OCI-LY7 (cell line): Measurements from ENCODE around the gene UBE3C. TPM values are rescaled to one million over a fixed set of nuclear protein-coding genes. Genes with fewer than 3 reads are reported as not detected.

Experiments used
- BruUV-seq: library from RNA; stranded (reverse); fragments of 400-500 nt; replicated peaks from 2 replicates; lab custom pipeline; 2021; lab: Mats Ljungman, UMichigan
- CTCF ChIA-PET: fragments of 300-600 bp; sonication (Branson Sonifier 250); formaldehyde crosslinking; loops from one replicate; lab custom pipeline; 2022; ENCODE audit warnings: antibody characterized with exemption; ENCODE audit not compliant: unreplicated experiment; lab: Charles Lee
- POLR2A ChIA-PET: fragments of 300-600 bp; sonication (Branson Sonifier 250); formaldehyde crosslinking; loops from one replicate; lab custom pipeline; 2022; ENCODE audit warnings: antibody characterized with exemption; lab: Charles Lee
- DNase-seq: peaks from one replicate; pipeline ENCODE4 v3.0.0-alpha.2; 2015; ENCODE audit warnings: low spot score
- H2AFZ ChIP-seq: fragments of 200-600 bp; sonication (generic), shearing (Covaris generic); 2 replicates; pipeline ENCODE4 v1.6.1; 2014; ENCODE audit warnings: mild to moderate bottlenecking, antibody characterized with exemption, low read length, moderate library complexity
- H3K27ac ChIP-seq: fragments of 200-600 bp; sonication (generic); 2 replicates; pipeline ENCODE4 v1.5.1; 2014; ENCODE audit warnings: mixed run types, low read depth, mild to moderate bottlenecking, moderate library complexity, low read length, inconsistent platforms; ENCODE audit not compliant: poor library complexity, severe bottlenecking
- H3K36me3 ChIP-seq: fragments of 200-600 bp; sonication (generic); 2 replicates; pipeline ENCODE4 v1.6.1; 2014; ENCODE audit warnings: mild to moderate bottlenecking, antibody characterized with exemption, low read length, moderate library complexity, mixed read lengths; ENCODE audit not compliant: insufficient read depth
- H3K4me1 ChIP-seq: fragments of 200-600 bp; sonication (generic); 2 replicates; pipeline ENCODE4 v1.5.1; 2014; ENCODE audit warnings: mild to moderate bottlenecking, low read length; ENCODE audit not compliant: insufficient read depth, poor library complexity, severe bottlenecking
- H3K4me2 ChIP-seq: fragments of 200-600 bp; sonication (generic); 2 replicates; pipeline ENCODE4 v1.6.1; 2014; ENCODE audit warnings: mild to moderate bottlenecking, low read length
- H3K4me3 ChIP-seq: fragments of 200-600 bp; sonication (generic); 2 replicates; pipeline ENCODE4 v1.5.1; 2014; ENCODE audit warnings: mild to moderate bottlenecking, low read depth, low read length; ENCODE audit not compliant: poor library complexity, severe bottlenecking
- H3K79me2 ChIP-seq: fragments of 200-600 bp; sonication (generic); 2 replicates; pipeline ENCODE4 v1.6.1; 2016; ENCODE audit warnings: low read depth, mild to moderate bottlenecking, low read length, moderate library complexity, mixed read lengths; ENCODE audit not compliant: insufficient read depth
- H3K9me2 ChIP-seq: fragments of 200-600 bp; sonication (generic); 2 replicates; pipeline ENCODE4 v1.6.1; 2016; ENCODE audit warnings: mild to moderate bottlenecking, low read length, mixed read lengths; ENCODE audit not compliant: insufficient read depth
- H3K9me3 ChIP-seq: fragments of 200-600 bp; sonication (generic); 2 replicates; pipeline ENCODE4 v1.6.1; 2014; ENCODE audit warnings: mild to moderate bottlenecking, mixed run types, low read length, mixed read lengths
- H4K20me1 ChIP-seq: fragments of 200-600 bp; sonication (generic); 2 replicates; pipeline ENCODE4 v1.6.1; 2014; ENCODE audit warnings: mild to moderate bottlenecking, antibody characterized with exemption, low read length, moderate library complexity, mixed read lengths; ENCODE audit not compliant: insufficient read depth
- CTCF ChIP-seq: fragments of 200-600 bp; sonication (generic); conservative IDR thresholded peaks from 2 replicates; pipeline ENCODE4 v1.5.1; 2014; ENCODE audit warnings: mild to moderate bottlenecking, antibody characterized with exemption, low read length, moderate library complexity, mixed read lengths
- EZH2phosphoT487 ChIP-seq: fragments of 200-600 bp; sonication (generic); IDR thresholded peaks from 2 replicates; pipeline ENCODE4 v1.6.1; 2018; ENCODE audit warnings: low read depth, borderline replicate concordance, mild to moderate bottlenecking, mixed run types, antibody characterized with exemption, low read length, moderate library complexity, mixed read lengths
- intact Hi-C: fragments of 100-400 bp; cut with micrococcal nuclease; formaldehyde crosslinking; loops from one replicate; pipeline ENCODE4 v1.10.0; 2022; ENCODE audit not compliant: unreplicated experiment
- total RNA-seq, 2 experiments: library from RNA; depleted of rRNA in 1 of 2; stranded (reverse); fragments of >200 nt in 1 of 2; shearing (Covaris generic) in 1 of 2; gene quantifications; 2 replicates each; pipeline ENCODE4 v1.2.3, GENCODE V29; 2014 to 2022

UBE3C gene
- total RNA-seq, 2 experiments from 2014 or later: 60.4 to 66.1 TPM

- intact Hi-C loops: no loop called here
- ChIA-PET CTCF (no interaction called here), POLR2A (no interaction called here)
- Histone ChIP-seq H3K79me2 (no peaks in the 10 kb centered on the region), H3K36me3 (no peaks in the 10 kb centered on the region), H3K27ac (no peak overlapping the region), H2AFZ (no peak overlapping the region), H3K9me3 (peaks cover 2% of the 10 kb centered on the region), H4K20me1 (no peaks in the 10 kb centered on the region), H3K4me1 (no peaks in the 10 kb centered on the region), H3K4me2 (no peak overlapping the region), H3K9me2 (no peaks in the 10 kb centered on the region), H3K4me3 (no peak overlapping the region)
- DNase-seq: no peak
- no TSS peak for BruUV-seq
- TF ChIP-seq CTCF (no peak), EZH2phosphoT487 (no peak)
These were observed 15.8 kb upstream of the UBE3C start for GRCh38 chr7:157122800-157123495.

- Histone ChIP-seq H3K27ac (no peak overlapping the region), H3K9me2 (no peaks in the 10 kb centered on the region), H3K4me1 (no peaks in the 10 kb centered on the region), H3K4me2 (no peak overlapping the region), H3K79me2 (no peaks in the 10 kb centered on the region), H3K36me3 (no peaks in the 10 kb centered on the region), H3K9me3 (no peaks in the 10 kb centered on the region), H4K20me1 (no peaks in the 10 kb centered on the region), H2AFZ (no peak overlapping the region), H3K4me3 (no peak overlapping the region)
- intact Hi-C loops: no loop called here
- CTCF ChIA-PET: no interaction called here
- BruUV-seq: no TSS peak
- POLR2A ChIA-PET: interaction anchor here (0.8 kb wide), 1 partner anchor 13 kb away, joined by 5 read pairs; no protein-coding TSS in a partner anchor
- TF ChIP-seq EZH2phosphoT487 (no peak), CTCF (no peak)
- DNase-seq: no peak
These were observed 14.0 kb upstream of the UBE3C start for GRCh38 chr7:157124690-157125089.
